G401.6 (cell line): ENCODE results near the gene PTPRN2.

Experiments used
- FAIRE-seq: peaks from 2 replicates; lab custom pipeline; 2012; peaks lifted over from hg19 to GRCh38; lab: Jason Lieb, UNC

Gene PTPRN2

DNA sequence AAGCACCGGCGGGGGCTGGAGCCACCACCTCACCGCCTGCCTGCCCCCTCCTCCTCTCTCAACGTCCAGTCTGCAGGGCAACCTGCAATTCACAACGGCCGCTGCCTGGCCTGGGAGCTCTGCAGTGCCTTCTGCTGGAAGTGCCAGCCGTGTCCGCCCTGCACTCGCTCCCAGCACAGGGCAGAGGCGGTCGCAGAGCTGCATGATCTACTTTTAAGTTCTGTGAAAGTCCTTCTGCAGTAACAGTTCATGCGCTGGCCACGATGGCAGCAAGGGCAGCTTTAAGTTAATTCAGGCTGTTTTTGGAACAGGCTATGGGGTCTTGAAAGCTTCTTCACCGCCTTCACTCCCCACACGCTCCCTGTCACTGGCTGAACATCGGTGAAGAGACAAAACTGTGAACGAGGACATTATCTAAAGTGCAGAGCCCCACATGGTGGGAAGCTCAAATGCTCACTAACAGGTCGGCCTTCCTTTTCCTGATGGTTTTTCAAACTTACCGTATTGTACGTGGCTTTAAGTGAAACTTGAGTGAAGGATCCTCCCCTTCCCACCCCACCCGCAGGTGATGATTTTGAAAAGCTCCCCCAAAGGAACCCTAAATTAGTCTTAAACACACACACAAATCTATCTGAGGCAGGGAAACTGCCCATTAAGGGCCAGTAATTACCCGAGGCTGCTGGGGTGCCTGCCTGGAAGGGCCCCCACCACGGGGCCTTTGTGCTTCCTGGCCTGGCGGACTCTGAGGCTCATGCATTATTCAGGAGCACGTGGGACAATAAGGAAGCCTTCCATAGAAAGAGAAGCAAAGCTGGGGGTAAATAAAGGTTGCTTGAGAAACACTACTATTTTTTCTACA is 746.5 kb downstream of the PTPRN2 start:
- FAIRE-seq, result no peak

DNA sequence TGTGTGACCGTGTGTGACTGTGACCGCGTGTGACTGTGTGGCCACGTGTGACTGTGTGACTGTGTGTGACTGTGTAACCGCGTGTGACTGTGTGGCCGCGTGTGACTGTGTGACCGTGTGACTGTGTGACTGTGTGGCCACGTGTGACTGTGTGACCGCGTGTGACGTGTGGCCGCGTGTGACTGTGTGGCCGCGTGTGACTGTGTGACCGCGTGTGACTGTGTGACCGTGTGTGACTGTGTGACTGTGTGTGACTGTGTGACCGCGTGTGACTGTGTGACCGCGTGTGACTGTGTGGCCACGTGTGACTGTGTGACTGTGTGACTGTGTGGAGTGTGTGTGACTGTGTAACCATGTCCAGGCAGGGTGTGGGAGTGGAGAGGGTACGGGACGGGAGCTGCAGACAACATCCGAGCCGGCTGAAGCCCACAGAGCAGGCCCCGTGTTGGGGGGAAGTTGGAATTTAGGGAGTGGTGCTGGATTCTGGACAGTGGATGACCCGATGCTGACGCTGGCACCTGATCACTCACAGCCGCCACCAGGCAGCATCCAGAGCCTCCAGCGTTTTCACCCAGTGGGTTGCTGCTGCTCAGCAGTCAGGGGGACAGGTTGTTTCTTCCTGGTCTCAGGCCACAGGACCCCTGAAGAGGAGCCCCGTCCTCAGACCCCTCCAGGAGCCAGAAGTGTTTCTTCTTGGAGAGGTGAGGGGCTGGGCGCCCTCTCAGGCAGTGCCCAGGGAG is 747.3 kb downstream of the PTPRN2 start:
- no peak for FAIRE-seq

DNA sequence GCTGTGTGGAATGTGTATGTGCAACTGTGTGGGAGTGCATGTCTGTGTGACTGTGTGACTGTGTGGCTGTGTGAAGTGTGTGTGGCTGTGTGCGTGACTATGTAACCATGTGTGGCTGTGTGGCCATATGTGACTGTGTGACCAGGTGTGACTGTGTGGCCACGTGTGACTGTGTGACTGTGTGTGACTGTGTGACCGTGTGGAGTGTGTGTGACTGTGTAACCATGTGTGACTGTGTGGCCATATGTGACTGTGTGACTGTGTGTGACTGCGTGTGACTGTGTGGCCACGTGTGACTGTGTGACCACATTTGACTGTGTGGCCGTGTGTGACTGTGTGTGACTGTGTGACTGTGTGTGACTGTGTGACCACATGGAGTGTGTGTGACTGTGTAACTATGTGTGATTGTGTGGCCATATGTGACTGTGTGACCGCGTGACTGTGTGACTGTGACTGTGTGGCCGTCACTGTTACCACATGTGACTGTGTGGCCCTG is 747.9 kb downstream of the PTPRN2 start:
- FAIRE-seq, result no peak

DNA sequence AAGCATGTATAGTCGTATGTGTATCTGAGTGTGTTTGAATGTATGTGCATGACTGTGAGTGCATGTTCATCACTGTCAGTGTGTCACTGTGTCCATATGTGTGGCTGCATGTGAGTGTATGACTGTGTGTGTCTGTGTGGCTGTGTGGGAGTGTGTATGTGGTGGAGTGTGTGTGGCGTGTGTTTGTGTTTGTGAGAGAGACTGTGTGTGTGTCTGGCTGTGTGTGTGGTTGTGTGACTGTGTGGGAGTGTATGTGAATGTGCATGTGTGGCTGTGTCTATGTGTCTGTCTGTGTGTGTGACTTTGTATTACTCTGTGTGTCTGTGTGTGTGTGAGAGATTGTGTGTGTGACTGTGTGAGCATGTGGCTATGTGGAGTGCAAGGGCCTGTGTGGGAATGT is 748.4 kb downstream of the PTPRN2 start:
- no peak for FAIRE-seq

DNA sequence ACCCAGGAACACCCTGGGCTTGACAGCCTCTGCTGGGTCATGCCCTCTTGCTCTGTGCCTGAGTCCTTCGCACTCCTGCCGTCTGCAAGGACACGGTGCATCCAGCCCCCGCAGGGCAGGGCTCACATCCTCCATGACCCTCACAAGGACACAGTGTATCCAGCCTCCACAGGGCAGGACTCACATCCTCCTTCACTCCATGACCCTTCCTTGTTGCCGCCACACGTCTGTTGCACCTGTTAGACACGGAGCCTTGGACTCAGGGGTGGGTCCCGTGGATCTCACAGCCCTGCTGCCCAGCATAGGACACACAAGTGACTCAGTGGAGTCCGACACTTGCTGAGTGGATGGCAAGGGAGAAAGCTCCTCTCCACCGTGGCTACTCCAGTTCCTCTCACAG is 750.1 kb downstream of the PTPRN2 start:
- FAIRE-seq, result no peak

DNA sequence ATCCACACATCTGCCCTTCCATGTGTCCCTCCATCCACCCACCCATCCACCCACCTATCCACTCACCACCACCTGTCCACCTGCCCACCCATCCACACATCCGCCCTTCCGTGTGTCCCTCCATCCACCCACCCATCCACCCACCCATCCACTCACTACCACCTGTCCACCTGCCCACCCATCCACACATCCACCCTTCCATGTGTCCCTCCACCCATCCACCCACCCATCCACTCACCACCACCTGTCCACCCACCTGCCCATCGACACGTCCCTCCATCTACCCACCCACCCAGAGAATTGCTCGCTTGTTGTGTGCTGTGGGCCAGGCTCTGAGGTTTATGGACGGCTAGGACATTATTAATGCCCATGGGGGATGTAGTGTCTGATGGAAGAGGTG is 750.6 kb downstream of the PTPRN2 start:
- FAIRE-seq, result no peak

DNA sequence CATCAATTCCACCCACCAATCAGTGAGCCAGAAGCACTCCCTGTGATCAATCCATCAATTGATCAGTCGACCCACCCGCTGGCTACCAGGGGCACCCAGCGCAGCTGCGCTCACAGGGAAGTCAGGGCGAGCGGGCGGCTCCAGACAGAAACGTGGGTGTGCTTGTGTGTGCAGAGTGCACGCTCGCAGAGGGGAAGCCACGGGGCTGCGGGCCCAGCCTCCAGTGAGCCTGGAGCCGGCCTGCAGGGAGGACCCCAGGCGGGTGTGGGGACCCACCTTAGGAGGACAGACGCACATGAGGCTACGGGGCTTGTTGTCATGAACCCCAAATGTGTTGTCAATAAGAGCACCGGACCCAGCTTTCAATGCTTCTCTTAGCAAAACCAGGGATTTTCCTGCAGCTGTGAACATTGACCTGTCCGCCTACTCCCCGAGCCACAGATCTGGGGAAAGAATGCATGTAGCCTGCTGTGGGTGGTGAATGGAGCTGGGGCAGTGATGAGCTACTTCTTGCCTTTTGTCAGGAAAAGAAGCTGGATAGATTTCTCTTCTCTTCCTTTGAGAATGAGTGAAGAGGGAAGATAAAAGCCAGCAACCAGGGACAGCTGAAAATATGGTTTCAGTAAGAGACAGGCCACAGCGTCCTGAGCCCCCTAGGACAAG is 753.0 kb downstream of the PTPRN2 start:
- FAIRE-seq, result no peak

DNA sequence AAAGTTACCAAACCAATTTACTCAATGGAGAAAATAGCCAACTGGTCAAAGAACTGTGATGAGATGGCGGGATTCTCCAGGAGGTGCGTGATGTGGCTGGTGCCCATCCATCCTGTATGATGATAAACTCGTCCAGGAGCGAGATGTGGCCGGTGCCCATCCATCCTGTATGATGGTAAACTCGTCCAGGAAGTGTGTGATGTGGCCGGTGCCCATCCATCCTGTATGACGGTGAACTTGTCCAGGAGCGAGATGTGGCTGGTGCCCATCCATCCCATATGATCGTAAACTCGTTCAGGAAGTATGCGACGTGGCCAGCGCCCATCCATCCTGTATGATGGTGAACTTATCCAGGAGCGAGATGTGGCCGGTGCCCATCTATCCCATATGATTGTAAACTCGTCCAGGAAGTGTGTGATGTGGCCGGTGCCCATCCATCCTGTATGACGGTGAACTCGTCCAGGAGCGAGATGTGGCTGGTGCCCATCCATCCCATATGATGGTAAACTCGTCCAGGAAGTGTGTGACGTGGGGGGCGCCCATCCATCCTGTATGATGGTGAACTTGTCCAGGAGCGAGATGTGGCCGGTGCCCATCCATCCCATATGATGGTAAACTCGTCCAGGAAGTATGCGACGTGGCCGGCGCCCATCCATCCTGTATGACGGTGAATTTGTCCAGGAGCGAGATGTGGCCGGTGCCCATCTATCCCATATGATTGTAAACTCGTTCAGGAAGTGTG is 754.6 kb downstream of the PTPRN2 start:
- no peak for FAIRE-seq

DNA sequence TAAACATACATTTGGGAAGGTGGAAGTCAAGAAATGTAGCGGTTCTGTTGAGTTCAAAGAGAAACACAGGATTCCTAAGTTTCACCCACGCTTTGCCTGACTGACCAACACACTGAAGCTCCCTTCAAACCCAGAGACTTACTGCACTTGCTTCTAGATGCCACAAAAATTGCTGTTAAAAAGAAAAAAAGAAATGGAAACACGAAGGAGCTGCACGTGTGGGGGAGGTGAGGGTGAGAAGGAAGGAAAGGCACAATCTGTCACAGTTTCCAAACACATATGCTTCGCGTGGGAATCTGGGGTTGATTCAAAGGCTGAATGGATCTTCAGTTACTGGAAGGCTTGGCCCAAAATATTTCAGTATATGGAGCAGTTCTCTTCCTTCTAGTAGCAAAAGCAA is 755.2 kb downstream of the PTPRN2 start:
- no peak for FAIRE-seq

DNA sequence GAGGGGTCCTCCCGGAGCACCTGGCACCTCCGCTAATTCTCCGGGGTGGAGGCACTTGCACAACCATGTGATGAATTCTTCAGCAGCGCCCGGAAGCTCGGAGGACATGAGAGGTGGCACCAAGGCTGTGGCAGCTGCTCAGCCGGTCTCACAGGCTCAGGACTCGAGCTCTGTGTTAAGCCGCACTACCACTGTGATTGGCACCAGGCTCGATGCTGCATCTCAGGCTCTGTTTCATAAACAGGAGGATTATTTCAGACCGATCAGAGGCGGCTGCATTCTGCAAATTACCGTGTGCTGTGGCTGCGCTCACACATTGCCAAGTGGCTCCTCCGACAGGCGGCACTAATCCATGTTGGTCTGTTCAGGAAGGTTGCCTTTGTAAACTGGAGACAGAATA is 755.6 kb downstream of the PTPRN2 start:
- no peak for FAIRE-seq

DNA sequence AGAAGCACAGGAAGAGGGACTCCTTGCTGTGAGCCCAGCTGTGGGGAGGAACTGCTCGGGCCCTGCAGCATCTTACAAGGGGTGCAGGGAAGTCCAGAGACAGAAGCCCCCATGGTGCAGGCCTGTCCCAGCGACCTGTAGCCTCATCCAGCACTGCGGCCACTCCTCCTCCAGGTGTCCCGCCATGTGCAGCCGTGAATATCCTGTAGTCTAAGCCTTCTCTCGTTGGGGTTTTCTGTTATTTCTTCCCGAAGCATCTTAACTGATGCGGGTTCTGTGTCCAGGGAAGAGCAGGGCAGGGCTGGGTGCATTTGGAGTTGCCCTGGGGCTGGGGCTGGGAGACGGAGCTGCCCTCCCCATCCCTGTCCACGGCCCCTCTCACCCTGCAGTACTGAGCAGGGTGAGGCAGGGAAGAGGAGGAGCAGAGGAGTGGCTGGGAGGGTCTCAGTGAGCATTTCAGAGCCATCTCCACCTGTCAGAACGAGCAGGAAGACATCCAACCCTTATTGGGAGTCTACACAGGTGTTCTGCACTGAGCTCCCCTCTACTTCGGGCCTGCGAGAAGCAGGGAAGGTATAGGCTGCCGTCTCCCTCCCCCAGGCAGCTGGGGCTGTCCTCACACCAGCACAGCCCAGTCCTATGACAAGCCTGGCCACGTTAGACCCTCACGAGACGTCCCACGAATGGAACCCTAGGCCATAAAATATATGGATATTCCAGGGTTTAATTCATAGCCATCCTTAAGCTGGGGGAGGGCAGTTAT is 756.3 kb downstream of the PTPRN2 start:
- FAIRE-seq, result no peak

DNA sequence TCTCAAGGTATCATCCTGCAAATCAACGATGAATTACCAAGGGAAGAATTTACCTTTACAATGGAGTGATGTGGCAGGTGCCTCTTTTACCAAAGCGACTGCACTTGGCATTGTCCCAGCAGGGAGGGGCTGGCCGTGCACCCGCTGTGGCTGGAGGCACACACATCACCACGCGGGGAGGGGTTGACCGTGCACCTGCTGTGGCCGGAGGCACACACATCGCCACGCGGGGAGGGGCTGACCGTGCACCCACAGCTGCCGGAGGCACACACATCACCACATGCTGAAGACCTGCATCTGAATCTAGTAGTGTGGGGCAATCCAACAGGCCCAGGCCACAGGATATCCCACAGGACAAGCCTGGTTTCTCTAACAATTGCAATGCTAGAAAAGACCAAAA is 757.3 kb downstream of the PTPRN2 start:
- FAIRE-seq, result no peak

DNA sequence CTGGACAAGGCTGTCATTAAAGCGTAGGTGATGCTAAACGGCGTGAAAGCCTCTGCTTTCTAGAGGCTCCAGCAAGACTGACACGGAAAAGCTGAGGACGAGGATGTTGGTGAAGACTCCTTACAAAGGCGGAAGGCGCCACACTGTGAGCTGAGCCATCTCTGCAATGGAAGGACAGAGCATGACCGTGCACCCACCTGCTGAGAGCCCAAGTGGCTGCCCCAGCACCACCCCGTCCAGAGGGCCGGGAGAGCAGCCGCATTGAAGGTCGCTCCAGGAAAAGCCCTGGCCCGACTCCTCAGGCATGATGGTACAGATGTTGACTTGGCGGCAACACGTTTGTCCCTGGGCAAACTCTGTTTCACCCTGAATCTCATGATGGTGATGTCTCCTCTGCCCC is 758.1 kb downstream of the PTPRN2 start:
- FAIRE-seq, result no peak

DNA sequence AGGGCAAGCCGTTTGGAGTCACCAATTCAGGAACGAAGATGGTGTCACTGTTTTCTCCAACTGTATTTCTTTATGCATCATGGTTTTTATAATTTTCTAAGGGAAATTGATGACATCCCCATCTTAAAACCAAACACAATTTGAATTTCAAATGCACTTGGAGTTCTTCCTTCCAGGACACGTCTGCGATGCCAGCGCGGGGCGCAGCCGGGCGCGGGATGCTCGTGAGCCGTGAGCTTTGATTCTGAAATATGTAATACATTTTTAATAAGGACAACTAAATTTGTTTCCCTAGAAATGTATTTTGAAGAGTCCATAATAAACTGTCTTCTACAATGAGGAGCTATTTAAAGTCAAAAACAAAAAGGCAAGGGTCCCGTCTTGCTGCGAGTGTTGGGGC is 758.7 kb downstream of the PTPRN2 start:
- FAIRE-seq, result no peak

DNA sequence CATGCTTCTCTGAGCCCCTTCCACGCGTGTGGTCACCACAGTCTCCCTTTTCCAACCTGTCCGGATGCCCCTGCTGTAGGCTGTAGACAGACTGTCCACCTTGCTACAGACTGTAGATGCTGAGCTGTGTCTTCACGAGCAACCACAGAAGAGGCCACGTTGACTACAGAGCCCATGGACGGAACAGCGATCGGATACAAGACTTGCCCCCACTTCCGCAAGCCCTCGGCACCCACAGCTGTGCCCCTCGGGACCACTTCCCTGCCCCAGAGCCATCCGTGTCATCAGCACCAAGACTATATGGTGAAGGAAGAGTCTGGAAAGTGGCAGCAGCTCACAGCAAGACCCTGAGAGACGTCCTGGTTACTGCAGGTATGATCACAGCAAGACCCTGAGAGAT is 759.4 kb downstream of the PTPRN2 start:
- FAIRE-seq, result no peak

DNA sequence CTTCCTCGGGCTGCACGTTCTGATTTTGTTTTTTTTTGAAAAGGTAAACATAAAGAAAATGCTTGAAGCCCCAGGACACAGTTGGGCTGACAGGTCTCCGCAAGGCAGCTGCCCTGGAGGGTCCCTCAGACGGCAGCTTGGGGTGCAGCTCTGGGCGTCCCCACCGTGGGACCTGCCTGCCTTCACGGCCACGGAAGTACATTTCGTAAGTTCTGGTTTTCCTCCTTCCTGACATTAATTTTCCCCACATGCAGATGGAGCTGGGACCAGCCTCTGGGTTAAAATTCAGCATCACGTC is 759.8 kb downstream of the PTPRN2 start:
- no peak for FAIRE-seq

DNA sequence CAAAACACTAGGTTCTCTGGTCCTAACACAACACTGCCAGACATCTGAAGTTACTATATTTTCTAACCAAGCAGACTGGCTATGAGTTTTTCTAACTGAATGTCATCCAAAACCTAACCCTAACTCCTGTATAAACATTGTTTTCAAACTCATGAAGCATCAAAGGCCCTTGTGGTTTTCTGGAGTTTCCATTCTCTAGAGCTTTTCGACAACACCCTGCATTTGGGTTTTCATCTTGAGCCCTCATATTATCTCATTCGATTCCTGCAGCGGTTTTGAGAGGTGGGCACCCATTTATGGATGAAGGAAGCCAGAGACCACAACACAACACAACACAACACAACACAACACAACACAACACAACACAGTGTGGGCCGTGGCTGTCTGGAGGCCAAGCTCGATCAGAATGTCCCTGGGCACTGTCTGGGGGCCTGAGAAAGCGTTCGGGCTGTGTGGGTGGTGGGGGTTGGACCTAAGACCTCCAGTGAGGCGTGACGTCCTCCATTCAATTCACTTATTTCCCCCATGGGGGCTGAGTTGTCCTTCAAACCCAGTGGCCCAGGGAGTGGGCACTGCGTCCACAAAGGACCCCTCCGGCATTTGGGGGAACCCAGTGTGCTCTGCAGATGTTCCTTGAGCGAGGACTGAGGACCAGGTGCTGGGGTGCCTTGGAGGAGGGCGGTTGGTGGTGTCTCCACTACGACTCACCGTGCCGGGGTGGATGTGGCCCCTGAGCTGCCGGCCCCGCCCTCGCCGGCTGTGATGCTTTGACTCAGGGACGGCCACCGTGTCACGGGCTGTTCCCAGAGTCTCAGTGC is 760.4 kb downstream of the PTPRN2 start:
- no peak for FAIRE-seq

DNA sequence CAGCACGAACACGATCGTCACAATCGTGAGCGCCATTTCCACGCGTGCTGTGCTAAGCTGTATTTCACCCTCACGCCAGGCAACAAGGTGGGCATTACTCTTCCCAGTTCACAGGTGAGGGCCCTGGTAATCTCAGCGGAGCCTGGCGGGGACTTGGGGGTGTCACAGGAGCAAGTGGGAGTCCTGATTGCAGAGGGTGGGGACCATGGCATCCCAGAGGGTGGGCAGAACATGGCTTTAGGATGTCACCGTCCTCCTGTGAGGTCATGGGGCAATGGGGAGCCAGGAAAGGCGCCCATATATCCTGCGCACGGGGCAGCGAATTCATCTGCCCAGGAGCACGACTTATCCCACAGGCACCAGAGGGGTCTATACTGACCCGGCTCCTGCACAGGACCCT is 761.1 kb downstream of the PTPRN2 start:
- FAIRE-seq, result no peak

DNA sequence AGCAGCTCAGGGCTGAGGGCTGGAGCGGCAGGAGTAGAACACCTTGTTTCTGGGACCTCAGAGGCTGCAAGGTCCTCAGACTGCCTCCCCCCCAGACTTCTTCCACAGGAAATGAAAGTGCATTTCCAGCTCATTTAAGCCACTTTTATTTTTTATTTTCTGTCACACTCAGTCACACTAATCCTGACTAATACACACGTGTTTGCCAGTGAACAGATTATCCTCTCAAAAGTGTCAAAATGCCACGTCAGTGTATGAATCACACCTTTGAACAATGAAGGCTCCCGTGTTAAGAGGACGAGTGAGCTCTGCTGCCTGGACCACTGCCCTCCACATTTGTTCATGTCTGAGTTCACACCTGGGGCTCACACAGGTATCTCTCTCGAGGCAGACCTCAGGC is 762.3 kb downstream of the PTPRN2 start:
- no peak for FAIRE-seq

DNA sequence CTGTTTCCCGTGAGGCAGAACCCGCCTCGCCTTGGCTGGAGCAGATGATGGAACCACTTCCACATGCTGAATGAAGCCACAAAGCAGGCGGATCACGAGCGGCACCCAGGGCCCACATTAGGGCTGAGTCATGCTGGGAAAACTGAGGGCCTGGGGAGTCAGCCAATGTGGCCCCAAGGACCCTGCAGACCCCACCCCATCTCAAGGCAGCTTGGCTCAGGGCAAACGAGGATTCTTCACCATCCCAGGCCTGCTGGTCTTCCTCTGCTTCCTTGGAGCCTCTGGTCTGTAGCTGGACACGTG is 762.9 kb downstream of the PTPRN2 start:
- FAIRE-seq, result no peak
